Parathyroid adenoma (tissue), 2 donors: ENCODE data around the gene CKAP4.

Experiments
- H2AFZ ChIP-seq: fragments of 300-600 bp; sonication (generic); one replicate; pipeline ENCODE4 v1.7.0; 2017; ENCODE audit warnings: antibody characterized with exemption, mild to moderate bottlenecking
- H3K27ac ChIP-seq: fragments of 300-600 bp; sonication (generic); one replicate; pipeline ENCODE4 v1.7.0; 2017
- H3K27me3 ChIP-seq: fragments of 300-600 bp; sonication (generic); one replicate; pipeline ENCODE4 v1.7.0; 2017; ENCODE audit warnings: low read length; ENCODE audit not compliant: control insufficient read depth, insufficient read depth
- H3K36me3 ChIP-seq: fragments of 300-600 bp; sonication (generic); one replicate; pipeline ENCODE4 v1.7.0; 2017; ENCODE audit warnings: low read length; ENCODE audit not compliant: control insufficient read depth, insufficient read depth
- H3K4me1 ChIP-seq: fragments of 300-600 bp; sonication (generic); one replicate; pipeline ENCODE4 v1.7.0; 2017; ENCODE audit warnings: control low read depth
- H3K4me2 ChIP-seq: fragments of 300-600 bp; sonication (generic); one replicate; pipeline ENCODE4 v1.7.0; 2017; ENCODE audit warnings: low read length
- H3K4me3 ChIP-seq: fragments of 300-600 bp; sonication (generic); one replicate; pipeline ENCODE4 v1.7.0; 2017; ENCODE audit warnings: low read depth, low read length
- H3K79me2 ChIP-seq: fragments of 300-600 bp; sonication (generic); one replicate; pipeline ENCODE4 v1.7.0; 2017; ENCODE audit warnings: control low read depth
- H3K9ac ChIP-seq: fragments of 300-600 bp; sonication (generic); one replicate; pipeline ENCODE4 v1.7.0; 2017; ENCODE audit warnings: mild to moderate bottlenecking
- H3K9me3 ChIP-seq: fragments of 300-600 bp; sonication (generic); one replicate; pipeline ENCODE4 v1.7.0; 2017; ENCODE audit warnings: low read length; ENCODE audit not compliant: control insufficient read depth
- CTCF ChIP-seq: fragments of 300-600 bp; sonication (generic); IDR thresholded peaks from one replicate; pipeline ENCODE4 v1.7.0; 2017; ENCODE audit warnings: antibody characterized with exemption, mild to moderate bottlenecking
- donor health status: primary hyperparathyroidism.

The CKAP4 gene

GRCh38 chr12:106240821-106241220, 7.0 kb downstream of the CKAP4 start:
- peaks cover 31% of the 10 kb centered on the region for H3K79me2 ChIP-seq
- H3K4me1 ChIP-seq, result peaks cover 4% of the 10 kb centered on the region
- H3K9ac ChIP-seq, result no peak overlapping the region
- H3K27me3 ChIP-seq, result no peaks in the 10 kb centered on the region
- no peaks in the 10 kb centered on the region for H3K9me3 ChIP-seq
- H3K4me2 ChIP-seq, result no peak overlapping the region
- H2AFZ ChIP-seq, result no peak overlapping the region
- H3K27ac ChIP-seq, result no peak overlapping the region
- H3K4me3 ChIP-seq, result no peak overlapping the region
- H3K36me3 ChIP-seq, result no peaks in the 10 kb centered on the region
- TF ChIP-seq CTCF, result no peak

- no peak for TF ChIP-seq CTCF
- Histone ChIP-seq H3K27me3 (no peaks in the 10 kb centered on the region), H3K9ac (no peak overlapping the region), H3K27ac (no peak overlapping the region), H2AFZ (no peak overlapping the region), H3K79me2 (peaks cover 26% of the 10 kb centered on the region), H3K4me2 (no peak overlapping the region), H3K4me3 (no peak overlapping the region), H3K4me1 (peaks cover under 1% of the 10 kb centered on the region), H3K9me3 (no peaks in the 10 kb centered on the region), H3K36me3 (no peaks in the 10 kb centered on the region)
Observed at GRCh38 chr12:106239951-106240335, 7.9 kb downstream of the CKAP4 start.

GRCh38 chr12:106239241-106239950, 8.4 kb downstream of the CKAP4 start:
- H3K36me3 ChIP-seq, result no peaks in the 10 kb centered on the region

GRCh38 chr12:106238146-106238545, 9.7 kb downstream of the CKAP4 start:
- Histone ChIP-seq H3K27me3 (no peaks in the 10 kb centered on the region), H3K4me3 (no peak overlapping the region), H3K36me3 (no peaks in the 10 kb centered on the region), H2AFZ (no peak overlapping the region), H3K27ac (no peak overlapping the region), H3K9me3 (no peaks in the 10 kb centered on the region), H3K4me2 (no peak overlapping the region), H3K9ac (no peak overlapping the region), H3K4me1 (no peaks in the 10 kb centered on the region), H3K79me2 (peaks cover 11% of the 10 kb centered on the region)
- no peak for TF ChIP-seq CTCF

More at GRCh38 chr12:106239241-106239950, 8.4 kb downstream of the CKAP4 start:
- H2AFZ ChIP-seq, result no peak overlapping the region
- H3K9ac ChIP-seq, result no peak overlapping the region
- no peak overlapping the region for H3K4me2 ChIP-seq
- no peak for TF ChIP-seq CTCF
- H3K4me3 ChIP-seq, result no peak overlapping the region
- H3K27me3 ChIP-seq, result no peaks in the 10 kb centered on the region
- H3K27ac ChIP-seq, result no peak overlapping the region
- peaks cover 20% of the 10 kb centered on the region for H3K79me2 ChIP-seq
- H3K4me1 ChIP-seq, result no peaks in the 10 kb centered on the region
- no peaks in the 10 kb centered on the region for H3K9me3 ChIP-seq

- no peak for TF ChIP-seq CTCF
- H3K79me2 ChIP-seq, result peaks cover 5% of the 10 kb centered on the region
- no peaks in the 10 kb centered on the region for H3K9me3 ChIP-seq
- no peak overlapping the region for H2AFZ ChIP-seq
- no peaks in the 10 kb centered on the region for H3K27me3 ChIP-seq
- H3K9ac ChIP-seq, result no peak overlapping the region
- no peaks in the 10 kb centered on the region for H3K36me3 ChIP-seq
- H3K27ac ChIP-seq, result no peak overlapping the region
- no peaks in the 10 kb centered on the region for H3K4me1 ChIP-seq
- H3K4me3 ChIP-seq, result no peak overlapping the region
- no peak overlapping the region for H3K4me2 ChIP-seq
Observed at GRCh38 chr12:106235770-106236169, 12.1 kb downstream of the CKAP4 start.
